Astrocyte of the cerebellum (primary cell): ENCODE data around the gene WWOX.

ENCODE experiments used
- DNase-seq: peaks from one replicate; pipeline ENCODE4 v3.0.0-alpha.2; 2011; ENCODE audit warnings: low read depth
- H3K4me3 ChIP-seq: 2 replicates; pipeline ENCODE4 v1.5.1; 2011; ENCODE audit warnings: mild to moderate bottlenecking, low read depth, low read length, moderate library complexity
- in situ Hi-C: cut with HindIII; loops from 2 replicates; pipeline ENCODE4 v1.10.0; 2017; ENCODE audit warnings: low sequenced_read_pairs
- TF ChIP-seq, protein P1 (sequence below): IDR thresholded peaks from 2 replicates; pipeline ENCODE4 v1.5.1; 2012; ENCODE audit warnings: low read length, low read depth, moderate library complexity, mild to moderate bottlenecking; ENCODE audit errors: missing control alignments

WWOX gene

DNA sequence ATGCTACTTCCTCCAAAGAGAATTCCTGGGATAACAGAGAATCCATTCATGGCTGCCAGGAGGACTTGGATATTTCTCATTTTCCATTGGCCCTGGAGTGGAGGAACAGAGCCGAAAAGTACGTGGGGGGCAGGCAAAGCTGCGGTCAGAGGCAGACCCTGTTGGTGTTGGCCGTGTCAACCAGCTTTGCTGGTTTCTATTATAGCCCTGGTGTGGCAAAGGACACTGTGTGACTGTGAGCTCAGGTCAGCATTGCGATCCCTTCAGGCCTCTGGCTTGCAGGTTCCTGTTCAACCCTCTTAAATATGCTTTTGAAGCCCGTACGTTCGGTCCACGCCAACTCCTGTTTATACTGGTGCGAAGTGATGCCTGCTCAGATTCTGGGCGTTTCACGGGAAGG lies 904.9 kb downstream of the WWOX start:
- in situ Hi-C loops, result no loop called here
- DNase-seq, result no peak
- no peak overlapping the region for H3K4me3 ChIP-seq
- TF ChIP-seq, protein P1, sequence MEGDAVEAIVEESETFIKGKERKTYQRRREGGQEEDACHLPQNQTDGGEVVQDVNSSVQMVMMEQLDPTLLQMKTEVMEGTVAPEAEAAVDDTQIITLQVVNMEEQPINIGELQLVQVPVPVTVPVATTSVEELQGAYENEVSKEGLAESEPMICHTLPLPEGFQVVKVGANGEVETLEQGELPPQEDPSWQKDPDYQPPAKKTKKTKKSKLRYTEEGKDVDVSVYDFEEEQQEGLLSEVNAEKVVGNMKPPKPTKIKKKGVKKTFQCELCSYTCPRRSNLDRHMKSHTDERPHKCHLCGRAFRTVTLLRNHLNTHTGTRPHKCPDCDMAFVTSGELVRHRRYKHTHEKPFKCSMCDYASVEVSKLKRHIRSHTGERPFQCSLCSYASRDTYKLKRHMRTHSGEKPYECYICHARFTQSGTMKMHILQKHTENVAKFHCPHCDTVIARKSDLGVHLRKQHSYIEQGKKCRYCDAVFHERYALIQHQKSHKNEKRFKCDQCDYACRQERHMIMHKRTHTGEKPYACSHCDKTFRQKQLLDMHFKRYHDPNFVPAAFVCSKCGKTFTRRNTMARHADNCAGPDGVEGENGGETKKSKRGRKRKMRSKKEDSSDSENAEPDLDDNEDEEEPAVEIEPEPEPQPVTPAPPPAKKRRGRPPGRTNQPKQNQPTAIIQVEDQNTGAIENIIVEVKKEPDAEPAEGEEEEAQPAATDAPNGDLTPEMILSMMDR, result no peak

DNA sequence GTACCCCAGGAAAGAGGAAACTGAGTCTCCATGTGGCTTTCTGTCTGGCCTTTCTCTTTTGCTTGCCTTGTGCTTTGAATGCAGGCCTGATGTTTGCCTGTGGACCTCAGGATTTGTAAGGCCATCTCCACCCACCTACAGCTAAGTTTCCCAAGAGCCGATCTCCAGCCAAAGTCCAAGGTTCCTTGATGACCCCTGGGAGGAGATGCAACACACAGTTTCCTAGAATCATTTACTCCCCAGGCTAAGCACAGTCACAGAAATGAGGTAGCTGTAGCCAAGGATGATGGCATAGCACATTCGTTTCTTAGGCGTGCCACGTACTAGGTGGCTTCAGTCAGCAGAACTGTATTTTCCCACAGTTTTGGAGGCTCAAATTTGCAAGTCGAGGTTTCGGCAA lies 905.6 kb downstream of the WWOX start:
- in situ Hi-C loops, result no loop called here
- TF ChIP-seq, protein P1, result no peak
- no peak overlapping the region for H3K4me3 ChIP-seq
- no peak for DNase-seq

DNA sequence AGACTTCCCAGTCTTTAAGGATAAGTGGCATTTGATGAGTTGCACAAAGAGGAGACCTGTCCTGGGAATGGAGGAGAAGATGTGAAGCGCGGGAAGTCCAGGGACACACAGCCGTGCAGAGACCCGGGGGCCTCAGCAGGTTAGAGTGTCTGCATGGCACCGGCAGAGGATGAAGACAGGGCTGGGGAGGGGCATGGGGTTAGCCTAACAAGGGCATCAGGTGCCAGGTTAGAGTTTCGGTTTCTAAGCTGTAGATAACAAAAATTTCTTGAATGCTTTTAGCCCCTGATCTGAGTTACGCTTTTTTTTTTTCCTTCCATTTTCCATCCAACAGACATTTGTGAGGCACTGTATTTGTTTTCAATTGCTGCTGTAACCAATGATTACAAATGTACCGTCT lies 906.8 kb downstream of the WWOX start:
- no peak overlapping the region for H3K4me3 ChIP-seq
- TF ChIP-seq, protein P1, result no peak
- DNase-seq, result no peak
- in situ Hi-C loops, result no loop called here

DNA sequence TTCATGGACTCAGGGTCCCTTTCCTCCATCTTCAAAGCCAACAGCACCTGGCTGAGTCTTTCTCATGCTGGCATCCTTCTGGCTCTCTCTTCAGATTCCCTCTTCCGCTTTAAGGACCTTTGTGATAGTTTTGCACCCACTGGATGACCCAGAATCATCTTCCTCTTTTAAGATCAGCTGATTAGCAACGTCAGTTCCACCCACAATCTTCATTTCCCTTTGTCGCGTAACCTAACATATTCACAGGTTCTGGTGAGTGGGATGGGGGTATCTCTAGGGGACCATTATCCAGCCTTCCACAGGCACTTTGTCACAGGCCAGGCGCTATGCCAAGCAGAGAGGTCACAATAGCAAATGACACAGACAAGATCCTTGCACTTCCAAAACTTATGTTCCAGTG lies 907.3 kb downstream of the WWOX start:
- in situ Hi-C loops, result no loop called here
- TF ChIP-seq, protein P1, result no peak
- DNase-seq, result no peak
- no peak overlapping the region for H3K4me3 ChIP-seq

DNA sequence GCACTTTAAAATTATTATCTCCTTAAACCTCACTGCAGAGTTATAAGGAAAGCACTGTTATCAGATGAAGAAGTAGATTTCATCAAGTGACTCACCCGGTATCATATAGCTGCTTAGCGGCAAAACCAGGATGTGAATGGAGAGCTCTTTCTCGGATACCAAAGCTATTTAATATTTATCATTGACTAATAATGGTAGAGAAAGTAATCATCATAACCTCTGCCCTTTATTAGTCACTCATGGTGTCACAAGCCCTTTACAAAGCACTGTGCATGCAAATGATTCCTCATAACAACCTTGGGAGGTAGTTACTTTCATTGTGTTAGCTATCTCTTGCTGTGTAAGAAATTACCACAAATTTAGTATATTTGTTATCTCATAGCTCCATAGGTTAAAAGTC lies 908.2 kb downstream of the WWOX start:
- no peak for DNase-seq
- TF ChIP-seq, protein P1, result no peak
- in situ Hi-C loops, result no loop called here
- no peak overlapping the region for H3K4me3 ChIP-seq

DNA sequence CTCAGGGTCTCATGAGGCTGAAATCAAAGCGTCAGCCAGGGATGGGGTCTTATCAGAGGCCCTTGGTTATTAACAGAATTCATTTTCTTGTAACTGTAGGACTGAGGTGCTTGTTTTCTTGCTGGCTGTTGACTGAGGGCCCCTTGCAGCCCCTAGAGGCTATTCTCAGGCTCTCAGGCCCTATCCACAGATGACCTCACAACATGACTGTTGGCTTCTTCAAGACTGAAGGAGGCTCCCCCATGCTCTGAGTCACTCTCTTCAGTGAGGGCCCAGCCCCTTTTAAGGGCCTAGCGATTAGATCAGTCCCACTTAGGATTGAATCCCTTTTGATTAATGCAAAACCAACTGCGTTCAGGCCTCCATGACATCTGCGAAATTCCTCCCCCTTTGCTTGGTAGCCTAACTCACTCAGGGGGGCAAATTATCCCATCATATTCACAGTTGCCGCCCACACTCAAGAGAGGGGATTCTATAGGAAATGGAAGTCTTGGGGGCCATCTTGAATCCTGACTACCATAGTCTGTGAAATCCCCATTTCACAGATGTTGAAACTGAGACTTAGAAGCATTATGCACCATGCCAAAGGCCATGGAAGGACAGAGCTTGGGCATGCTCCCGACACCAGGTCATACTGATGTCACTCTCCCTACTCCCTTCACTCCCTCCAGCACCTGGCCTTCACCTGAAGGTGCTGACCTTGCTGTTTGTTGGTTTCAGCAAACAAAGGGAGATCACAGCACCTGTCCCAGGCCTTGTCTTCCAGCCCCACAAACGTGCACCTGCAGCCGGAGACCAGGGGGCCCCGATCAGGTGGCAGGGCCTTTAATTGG lies 908.8 kb downstream of the WWOX start:
- in situ Hi-C loops, result no loop called here
- TF ChIP-seq, protein P1, result no peak
- H3K4me3 ChIP-seq, result no peak overlapping the region
- DNase-seq, result no peak
